Left ventricle myocardium superior (tissue), 1 donor: ENCODE results near the gene LIN7B. TPM values are rescaled to one million over a fixed set of nuclear protein-coding genes. Genes with fewer than 3 reads are reported as not detected.
"Not testable (repeated sequence)": the region's sequence is repeated elsewhere in the genome, so short reads cannot be mapped to it uniquely, and the experiment has no call there.

Experiments
- ATAC-seq: fragments of 200-7000 bp; cut with Tn5 transposase; one replicate; pipeline ENCODE4 v1.9.1; 2020; ENCODE audit warnings: mild to moderate bottlenecking, moderate library complexity
- DNase-seq: peaks from one replicate; pipeline ENCODE4 v3.0.0-alpha.2; 2020
- intact Hi-C: fragments of 100-400 bp; cut with micrococcal nuclease; formaldehyde crosslinking; loops from one replicate; pipeline ENCODE4 v1.11.0; 2022
- long read RNA-seq: library from polyadenylated mRNA; unstranded; transcript quantifications from one replicate; pipeline ENCODE4 v2.0.0, GENCODE V29; 2021
- total RNA-seq: library from RNA; stranded (reverse); fragmentation: NEBNext Ultra II Directional; extraction: Animal tissue kit (Norgen Biotek cat#: 25700); gene quantifications from one replicate; pipeline ENCODE4 v1.2.1, GENCODE V29; 2021
- donor health status: DM: no; HTN: yes; CAD: no; lungs with severe emphysema.

The LIN7B gene
- total RNA-seq = 19.8 TPM
- long read RNA-seq, transcript LIN7B-201 (6 exons, 755 nt) = major isoform, 16 of 32 reads
- long read RNA-seq, partial matches to known transcripts = 2 of 32 reads
- long read RNA-seq, other reads (novel, unspliced or antisense) = 10 of 32 reads

GRCh38 chr19:49113762-49114629 lies at the start of gene LIN7B:
Gene LIN7B, plus strand, starts transcription at chr19:49114370. Its CDS starts 35 bp downstream, at chr19:49114405.
- DNase-seq = peak; percentile 85
- peak; percentile 61 for ATAC-seq
- intact Hi-C loops = no loop called here

- intact Hi-C loops = no loop called here
- ATAC-seq (peak; percentile 71), DNase-seq (peak; percentile 44)
These were observed 49.2 kb upstream of the LIN7B start, which contains the start of gene NTF4 for GRCh38 chr19:49064768-49065611. Gene NTF4, minus strand, starts transcription at chr19:49064818. Its CDS starts 2,821 bp downstream, at chr19:49061997.

- intact Hi-C loops = no loop called here
- DNase-seq = no peak
- no peak for ATAC-seq
These were observed 48.2 kb upstream of the LIN7B start for GRCh38 chr19:49065905-49066512.

- intact Hi-C loops = no loop called here
These were observed 46.6 kb upstream of the LIN7B start for GRCh38 chr19:49067554-49067953.

GRCh38 chr19:49069026-49069425 lies 45.1 kb upstream of the LIN7B start:
- DNase-seq = no peak
- no peak for ATAC-seq
- intact Hi-C loops = no loop called here

More at GRCh38 chr19:49067554-49067953, 46.6 kb upstream of the LIN7B start:
- DNase-seq (no peak), ATAC-seq (no peak)

- DNase-seq (no peak), ATAC-seq (no peak)
- intact Hi-C loops = no loop called here
These were observed 43.8 kb upstream of the LIN7B start for GRCh38 chr19:49070416-49070815.

GRCh38 chr19:49071860-49072547 lies 42.2 kb upstream of the LIN7B start:
- DNase-seq (no peak), ATAC-seq (no peak)
- intact Hi-C loops = no loop called here

GRCh38 chr19:49073514-49074378 lies 40.4 kb upstream of the LIN7B start:
- DNase-seq = no peak
- ATAC-seq = peak; percentile 64
- intact Hi-C loops = no loop called here

- peak; percentile 60 for ATAC-seq
- intact Hi-C loops = not testable (repeated sequence)
- DNase-seq = peak; percentile 82
These were observed 39.3 kb upstream of the LIN7B start for GRCh38 chr19:49074869-49075268.

GRCh38 chr19:49080392-49080791 lies 33.8 kb upstream of the LIN7B start:
- intact Hi-C loops = no loop called here
- ATAC-seq (no peak), DNase-seq (no peak)

GRCh38 chr19:49081273-49081672 lies 32.9 kb upstream of the LIN7B start:
- DNase-seq (no peak), ATAC-seq (no peak)
- intact Hi-C loops = no loop called here

GRCh38 chr19:49084206-49085019 lies 29.8 kb upstream of the LIN7B start:
- DNase-seq = no peak
- intact Hi-C loops = no loop called here
- ATAC-seq = no peak

- intact Hi-C loops = no loop called here
- ATAC-seq (peak; percentile 98), DNase-seq (peak; percentile 100)
These were observed 28.9 kb upstream of the LIN7B start, which contains the start of gene SNRNP70 for GRCh38 chr19:49085020-49085867. Gene SNRNP70, plus strand, starts transcription at chr19:49085451. Its CDS starts 964 bp downstream, at chr19:49086415.

- ATAC-seq = no peak
- intact Hi-C loops = no loop called here
- DNase-seq = no peak
These were observed 28.3 kb upstream of the LIN7B start for GRCh38 chr19:49085868-49086232.

GRCh38 chr19:49086296-49086695 lies 27.9 kb upstream of the LIN7B start:
- intact Hi-C loops = no loop called here
- no peak for ATAC-seq
- DNase-seq = no peak

GRCh38 chr19:49091391-49092038 lies 22.7 kb upstream of the LIN7B start:
- intact Hi-C loops = loop anchor here (10.0 kb wide), 1 partner anchor 53 kb away; no protein-coding TSS in a partner anchor
- no peak for DNase-seq
- no peak for ATAC-seq
